ENCODE data around the gene CFAP54. TPM values are rescaled to one million over a fixed set of nuclear protein-coding genes. Genes with fewer than 3 reads are reported as not detected.

CFAP54 gene
- total and polyA plus RNA-seq, 2 donors (not counting 1 experiment from before 2014, with no cell fraction given), result 0.93 to 7.1 TPM

GRCh38 chr12:96751626-96752025, 262.2 kb downstream of the CFAP54 start:
- H3K4me3 ChIP-seq (replicated peaks in 1 of 4; ENCODE audit: control extremely low read depth in 1 of 4, insufficient read depth in 1 of 4, low read depth in 3 of 4, low read length in 4 of 4), result no peak overlapping the region
- DNase-seq (ENCODE audit: low read depth in 2 of 2), result peak in 1 of 2 donors; percentile 9

GRCh38 chr12:96752211-96752610, 262.8 kb downstream of the CFAP54 start:
- no peak for DNase-seq (ENCODE audit: low read depth in 2 of 2)
- no peaks in the 10 kb centered on the region for H3K79me2 ChIP-seq (ENCODE audit: control insufficient read depth, insufficient read depth, low read length)
- H3K4me3 ChIP-seq (replicated peaks in 1 of 4; ENCODE audit: control extremely low read depth in 1 of 4, insufficient read depth in 1 of 4, low read depth in 3 of 4, low read length in 4 of 4), result no peak overlapping the region
- TF ChIP-seq EZH2 (IDR thresholded peaks at IDR 0.05; ENCODE audit: low read length, missing control alignments), result no peak
- TF ChIP-seq, protein P1, sequence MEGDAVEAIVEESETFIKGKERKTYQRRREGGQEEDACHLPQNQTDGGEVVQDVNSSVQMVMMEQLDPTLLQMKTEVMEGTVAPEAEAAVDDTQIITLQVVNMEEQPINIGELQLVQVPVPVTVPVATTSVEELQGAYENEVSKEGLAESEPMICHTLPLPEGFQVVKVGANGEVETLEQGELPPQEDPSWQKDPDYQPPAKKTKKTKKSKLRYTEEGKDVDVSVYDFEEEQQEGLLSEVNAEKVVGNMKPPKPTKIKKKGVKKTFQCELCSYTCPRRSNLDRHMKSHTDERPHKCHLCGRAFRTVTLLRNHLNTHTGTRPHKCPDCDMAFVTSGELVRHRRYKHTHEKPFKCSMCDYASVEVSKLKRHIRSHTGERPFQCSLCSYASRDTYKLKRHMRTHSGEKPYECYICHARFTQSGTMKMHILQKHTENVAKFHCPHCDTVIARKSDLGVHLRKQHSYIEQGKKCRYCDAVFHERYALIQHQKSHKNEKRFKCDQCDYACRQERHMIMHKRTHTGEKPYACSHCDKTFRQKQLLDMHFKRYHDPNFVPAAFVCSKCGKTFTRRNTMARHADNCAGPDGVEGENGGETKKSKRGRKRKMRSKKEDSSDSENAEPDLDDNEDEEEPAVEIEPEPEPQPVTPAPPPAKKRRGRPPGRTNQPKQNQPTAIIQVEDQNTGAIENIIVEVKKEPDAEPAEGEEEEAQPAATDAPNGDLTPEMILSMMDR (conservative IDR thresholded peaks at IDR 0.05 in 1 of 2, IDR thresholded peaks at IDR 0.05 in 1 of 2; ENCODE audit: low read depth in 1 of 2, low read length in 2 of 2), result no peak
- no peaks in the 10 kb centered on the region for H3K27me3 ChIP-seq (ENCODE audit: control insufficient read depth, insufficient read depth, low read length)
- H4K20me1 ChIP-seq (ENCODE audit: control insufficient read depth, extremely low read depth, insufficient read depth, low read length), result no peaks in the 10 kb centered on the region
- H3K9me3 ChIP-seq (ENCODE audit: control insufficient read depth, insufficient read depth, low read depth, low read length), result no peaks in the 10 kb centered on the region
- no peak overlapping the region for H2AFZ ChIP-seq (ENCODE audit: low read length)
- H3K27ac ChIP-seq (ENCODE audit: insufficient read depth, low read length), result no peak overlapping the region
- no peaks in the 10 kb centered on the region for H3K4me1 ChIP-seq (ENCODE audit: control insufficient read depth, extremely low read depth, insufficient read depth, low read length)
- H3K36me3 ChIP-seq (ENCODE audit: control insufficient read depth, insufficient read depth, low read length), result no peaks in the 10 kb centered on the region
- no peak overlapping the region for H3K4me2 ChIP-seq (ENCODE audit: extremely low read depth, insufficient read depth, low read length)
- no peak overlapping the region for H3K9ac ChIP-seq (ENCODE audit: insufficient read depth, low read length)

More at GRCh38 chr12:96751626-96752025, 262.2 kb downstream of the CFAP54 start:
- no peaks in the 10 kb centered on the region for H3K36me3 ChIP-seq (ENCODE audit: control insufficient read depth, insufficient read depth, low read length)
- H2AFZ ChIP-seq (ENCODE audit: low read length), result no peak overlapping the region
- TF ChIP-seq EZH2 (IDR thresholded peaks at IDR 0.05; ENCODE audit: low read length, missing control alignments), result no peak
- TF ChIP-seq, protein P1 (conservative IDR thresholded peaks at IDR 0.05 in 1 of 2, IDR thresholded peaks at IDR 0.05 in 1 of 2; ENCODE audit: low read depth in 1 of 2, low read length in 2 of 2), result no peak
- H3K27me3 ChIP-seq (ENCODE audit: control insufficient read depth, insufficient read depth, low read length), result no peaks in the 10 kb centered on the region
- no peak overlapping the region for H3K9ac ChIP-seq (ENCODE audit: insufficient read depth, low read length)
- no peak overlapping the region for H3K4me2 ChIP-seq (ENCODE audit: extremely low read depth, insufficient read depth, low read length)
- no peaks in the 10 kb centered on the region for H4K20me1 ChIP-seq (ENCODE audit: control insufficient read depth, extremely low read depth, insufficient read depth, low read length)
- no peaks in the 10 kb centered on the region for H3K4me1 ChIP-seq (ENCODE audit: control insufficient read depth, extremely low read depth, insufficient read depth, low read length)
- H3K9me3 ChIP-seq (ENCODE audit: control insufficient read depth, insufficient read depth, low read depth, low read length), result no peaks in the 10 kb centered on the region
- no peak overlapping the region for H3K27ac ChIP-seq (ENCODE audit: insufficient read depth, low read length)
- no peaks in the 10 kb centered on the region for H3K79me2 ChIP-seq (ENCODE audit: control insufficient read depth, insufficient read depth, low read length)

- Histone ChIP-seq H3K9ac (ENCODE audit: insufficient read depth, low read length) (no peak overlapping the region), H3K4me3 (replicated peaks in 1 of 4; ENCODE audit: control extremely low read depth in 1 of 4, insufficient read depth in 1 of 4, low read depth in 3 of 4, low read length in 4 of 4) (no peak overlapping the region), H3K9me3 (ENCODE audit: control insufficient read depth, insufficient read depth, low read depth, low read length) (no peaks in the 10 kb centered on the region), H2AFZ (ENCODE audit: low read length) (no peak overlapping the region), H3K4me2 (ENCODE audit: extremely low read depth, insufficient read depth, low read length) (no peak overlapping the region), H3K27me3 (ENCODE audit: control insufficient read depth, insufficient read depth, low read length) (no peaks in the 10 kb centered on the region), H3K79me2 (ENCODE audit: control insufficient read depth, insufficient read depth, low read length) (no peaks in the 10 kb centered on the region), H3K27ac (ENCODE audit: insufficient read depth, low read length) (no peak overlapping the region), H3K36me3 (ENCODE audit: control insufficient read depth, insufficient read depth, low read length) (no peaks in the 10 kb centered on the region), H4K20me1 (ENCODE audit: control insufficient read depth, extremely low read depth, insufficient read depth, low read length) (no peaks in the 10 kb centered on the region), H3K4me1 (ENCODE audit: control insufficient read depth, extremely low read depth, insufficient read depth, low read length) (no peaks in the 10 kb centered on the region)
- TF ChIP-seq, protein P1 (conservative IDR thresholded peaks at IDR 0.05 in 1 of 2, IDR thresholded peaks at IDR 0.05 in 1 of 2; ENCODE audit: low read depth in 1 of 2, low read length in 2 of 2), result no peak
- TF ChIP-seq EZH2 (IDR thresholded peaks at IDR 0.05; ENCODE audit: low read length, missing control alignments), result no peak
- DNase-seq (ENCODE audit: low read depth in 2 of 2), result no peak
These were observed 276.9 kb downstream of the CFAP54 start for GRCh38 chr12:96766232-96766631.

Measured in fibroblast of lung (primary cell).